ENCODE results near the gene HMCN1. TPM values are rescaled to one million over a fixed set of nuclear protein-coding genes. Genes with fewer than 3 reads are reported as not detected.

Gene HMCN1
- total and polyA plus RNA-seq, 9 donors: 7.9 to 22.6 (median 11.2) TPM

GRCh38 chr1:185843297-185843869, 109.2 kb downstream of the HMCN1 start:
- DNase-seq: peak; percentile 12
- Histone ChIP-seq H3K4me1 (ENCODE audit: control insufficient read depth, insufficient read depth, low read length) (no peaks in the 10 kb centered on the region), H3K27me3 (ENCODE audit: control insufficient read depth, insufficient read depth, low read length) (no peaks in the 10 kb centered on the region), H3K9me3 (replicated peaks; ENCODE audit: control insufficient read depth, low read depth, low read length) (no peaks in the 10 kb centered on the region), H3K27ac (ENCODE audit: low read length) (no peak overlapping the region), H3K36me3 (ENCODE audit: control insufficient read depth, insufficient read depth, low read length) (no peaks in the 10 kb centered on the region), H3K4me3 (ENCODE audit: low read length) (no peak overlapping the region)
- WGBS (ENCODE audit: insufficient coverage): 60% methylated on average over 3 of the region's 3 CpGs

GRCh38 chr1:185843986-185844385, 109.8 kb downstream of the HMCN1 start:
- H3K9me3 ChIP-seq (replicated peaks; ENCODE audit: control insufficient read depth, low read depth, low read length): no peaks in the 10 kb centered on the region
- no CpG with 5 or more reads among the region's 1 CpG for WGBS (ENCODE audit: insufficient coverage)
- DNase-seq: peak; percentile 62

GRCh38 chr1:185846672-185847444, 112.7 kb downstream of the HMCN1 start:
- no peak for DNase-seq
- no peak overlapping the region for H3K27ac ChIP-seq (ENCODE audit: low read length)
- no peaks in the 10 kb centered on the region for H3K27me3 ChIP-seq (ENCODE audit: control insufficient read depth, insufficient read depth, low read length)
- H3K36me3 ChIP-seq (ENCODE audit: control insufficient read depth, insufficient read depth, low read length): no peaks in the 10 kb centered on the region
- H3K4me3 ChIP-seq (ENCODE audit: low read length): no peak overlapping the region
- H3K4me1 ChIP-seq (ENCODE audit: control insufficient read depth, insufficient read depth, low read length): no peaks in the 10 kb centered on the region
- H3K9me3 ChIP-seq (replicated peaks; ENCODE audit: control insufficient read depth, low read depth, low read length): no peaks in the 10 kb centered on the region
- WGBS (ENCODE audit: insufficient coverage): 88% methylated on average over 3 of the region's 4 CpGs

More at GRCh38 chr1:185843986-185844385, 109.8 kb downstream of the HMCN1 start:
- H3K36me3 ChIP-seq (ENCODE audit: control insufficient read depth, insufficient read depth, low read length): no peaks in the 10 kb centered on the region
- no peak overlapping the region for H3K27ac ChIP-seq (ENCODE audit: low read length)
- H3K4me1 ChIP-seq (ENCODE audit: control insufficient read depth, insufficient read depth, low read length): no peaks in the 10 kb centered on the region
- H3K4me3 ChIP-seq (ENCODE audit: low read length): no peak overlapping the region
- H3K27me3 ChIP-seq (ENCODE audit: control insufficient read depth, insufficient read depth, low read length): no peaks in the 10 kb centered on the region

GRCh38 chr1:185849014-185849413, 114.8 kb downstream of the HMCN1 start:
- no peak overlapping the region for H3K4me3 ChIP-seq (ENCODE audit: low read length)
- H3K27ac ChIP-seq (ENCODE audit: low read length): no peak overlapping the region
- no peaks in the 10 kb centered on the region for H3K36me3 ChIP-seq (ENCODE audit: control insufficient read depth, insufficient read depth, low read length)
- no peaks in the 10 kb centered on the region for H3K27me3 ChIP-seq (ENCODE audit: control insufficient read depth, insufficient read depth, low read length)
- DNase-seq: no peak
- H3K9me3 ChIP-seq (replicated peaks; ENCODE audit: control insufficient read depth, low read depth, low read length): no peaks in the 10 kb centered on the region
- WGBS (ENCODE audit: insufficient coverage): 67% methylated on average over 1 of the region's 1 CpG
- no peaks in the 10 kb centered on the region for H3K4me1 ChIP-seq (ENCODE audit: control insufficient read depth, insufficient read depth, low read length)

DNA sequence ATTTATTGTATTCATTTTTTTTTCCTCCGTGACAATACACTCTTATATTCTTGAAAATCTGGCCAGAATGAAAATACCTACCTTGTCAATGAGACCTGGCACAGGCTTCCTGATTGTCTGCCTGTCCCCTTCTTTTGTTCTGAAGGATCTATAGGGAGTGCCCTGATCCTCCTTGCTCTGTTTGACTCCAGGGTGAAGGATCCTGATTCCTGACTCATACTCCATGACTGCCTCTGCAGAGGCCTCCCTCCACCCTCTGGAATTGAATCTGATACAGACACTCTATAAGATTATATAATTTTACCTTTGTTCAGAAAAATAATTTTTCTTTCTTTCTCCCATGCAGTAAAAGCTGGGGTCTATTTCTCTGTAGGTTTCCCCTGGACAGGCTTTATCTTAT, 116.2 kb downstream of the HMCN1 start:
- Histone ChIP-seq H3K27ac (ENCODE audit: low read length) (no peak overlapping the region), H3K9me3 (replicated peaks; ENCODE audit: control insufficient read depth, low read depth, low read length) (no peaks in the 10 kb centered on the region), H3K4me1 (ENCODE audit: control insufficient read depth, insufficient read depth, low read length) (no peaks in the 10 kb centered on the region), H3K36me3 (ENCODE audit: control insufficient read depth, insufficient read depth, low read length) (no peaks in the 10 kb centered on the region), H3K4me3 (ENCODE audit: low read length) (no peak overlapping the region), H3K27me3 (ENCODE audit: control insufficient read depth, insufficient read depth, low read length) (no peaks in the 10 kb centered on the region)
- no CpG with 5 or more reads among the region's 1 CpG for WGBS (ENCODE audit: insufficient coverage)
- no peak for DNase-seq

DNA sequence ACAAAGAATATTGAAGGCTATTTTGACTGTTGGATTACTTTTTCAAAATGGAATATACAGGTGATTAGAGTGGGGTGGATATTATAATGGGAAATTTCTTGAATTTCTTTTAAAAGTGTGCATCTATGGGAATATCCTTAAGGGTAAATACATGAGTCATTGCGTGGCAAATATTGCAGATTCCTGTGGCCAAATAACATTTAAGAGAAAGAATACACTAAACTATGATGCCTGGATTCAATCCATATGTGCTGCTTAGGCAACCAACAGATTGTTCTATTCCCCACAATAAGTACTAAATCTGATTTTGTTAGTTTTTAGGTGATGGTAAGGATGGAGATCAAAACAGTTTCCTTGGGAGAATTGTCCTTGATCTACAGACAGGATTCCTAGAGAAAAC, 119.5 kb downstream of the HMCN1 start:
- WGBS (ENCODE audit: insufficient coverage): no CpG with 5 or more reads among the region's 1 CpG
- Histone ChIP-seq H3K4me3 (ENCODE audit: low read length) (no peak overlapping the region), H3K36me3 (ENCODE audit: control insufficient read depth, insufficient read depth, low read length) (no peaks in the 10 kb centered on the region)

GRCh38 chr1:185856482-185856881, 122.3 kb downstream of the HMCN1 start:
- Histone ChIP-seq H3K27ac (ENCODE audit: low read length) (no peak overlapping the region), H3K4me1 (ENCODE audit: control insufficient read depth, insufficient read depth, low read length) (no peaks in the 10 kb centered on the region), H3K27me3 (ENCODE audit: control insufficient read depth, insufficient read depth, low read length) (no peaks in the 10 kb centered on the region), H3K9me3 (replicated peaks; ENCODE audit: control insufficient read depth, low read depth, low read length) (no peaks in the 10 kb centered on the region), H3K36me3 (ENCODE audit: control insufficient read depth, insufficient read depth, low read length) (no peaks in the 10 kb centered on the region), H3K4me3 (ENCODE audit: low read length) (no peak overlapping the region)
- WGBS (ENCODE audit: insufficient coverage): no CpG with 5 or more reads among the region's 3 CpGs
- no peak for DNase-seq

More for the DNA sequence above, 119.5 kb downstream of the HMCN1 start:
- Histone ChIP-seq H3K4me1 (ENCODE audit: control insufficient read depth, insufficient read depth, low read length) (no peaks in the 10 kb centered on the region), H3K9me3 (replicated peaks; ENCODE audit: control insufficient read depth, low read depth, low read length) (no peaks in the 10 kb centered on the region), H3K27ac (ENCODE audit: low read length) (no peak overlapping the region), H3K27me3 (ENCODE audit: control insufficient read depth, insufficient read depth, low read length) (no peaks in the 10 kb centered on the region)
- DNase-seq: peak; percentile 11

- Histone ChIP-seq H3K4me3 (ENCODE audit: low read length) (no peak overlapping the region), H3K27me3 (ENCODE audit: control insufficient read depth, insufficient read depth, low read length) (no peaks in the 10 kb centered on the region), H3K4me1 (ENCODE audit: control insufficient read depth, insufficient read depth, low read length) (no peaks in the 10 kb centered on the region), H3K36me3 (ENCODE audit: control insufficient read depth, insufficient read depth, low read length) (no peaks in the 10 kb centered on the region), H3K9me3 (replicated peaks; ENCODE audit: control insufficient read depth, low read depth, low read length) (no peaks in the 10 kb centered on the region), H3K27ac (ENCODE audit: low read length) (no peak overlapping the region)
- no CpG with 5 or more reads among the region's 2 CpGs for WGBS (ENCODE audit: insufficient coverage)
- DNase-seq: no peak
Observed at GRCh38 chr1:185857442-185857841, 123.3 kb downstream of the HMCN1 start.

DNA sequence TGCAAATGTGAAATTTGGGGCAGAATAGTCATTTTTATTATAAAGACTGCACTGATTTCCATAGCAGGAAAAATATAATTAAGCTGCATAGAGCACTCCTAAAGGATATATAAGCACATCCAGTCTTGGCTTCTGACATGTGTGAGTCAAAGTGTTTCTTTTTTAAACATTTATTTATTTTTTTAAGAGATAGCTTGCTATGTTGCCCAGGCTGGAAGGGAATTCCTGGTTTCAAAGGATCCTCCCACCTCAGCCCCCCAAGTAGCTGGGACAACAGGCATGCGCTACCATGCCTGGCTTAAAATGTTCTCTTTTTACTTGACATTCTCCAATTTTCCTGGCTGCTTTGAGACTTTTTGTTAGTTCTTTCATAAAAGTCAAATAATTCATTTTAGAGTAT, 126.1 kb downstream of the HMCN1 start:
- H3K4me1 ChIP-seq (ENCODE audit: control insufficient read depth, insufficient read depth, low read length): no peaks in the 10 kb centered on the region
- no peak overlapping the region for H3K27ac ChIP-seq (ENCODE audit: low read length)
- DNase-seq: no peak
- no peaks in the 10 kb centered on the region for H3K9me3 ChIP-seq (replicated peaks; ENCODE audit: control insufficient read depth, low read depth, low read length)
- H3K4me3 ChIP-seq (ENCODE audit: low read length): no peak overlapping the region
- H3K36me3 ChIP-seq (ENCODE audit: control insufficient read depth, insufficient read depth, low read length): no peaks in the 10 kb centered on the region
- H3K27me3 ChIP-seq (ENCODE audit: control insufficient read depth, insufficient read depth, low read length): no peaks in the 10 kb centered on the region
- no CpG with 5 or more reads among the region's 1 CpG for WGBS (ENCODE audit: insufficient coverage)

- no peaks in the 10 kb centered on the region for H3K9me3 ChIP-seq (replicated peaks; ENCODE audit: control insufficient read depth, low read depth, low read length)
Observed at GRCh38 chr1:185860859-185861258, 126.7 kb downstream of the HMCN1 start.

More at GRCh38 chr1:185860859-185861258, 126.7 kb downstream of the HMCN1 start:
- H3K4me1 ChIP-seq (ENCODE audit: control insufficient read depth, insufficient read depth, low read length): no peaks in the 10 kb centered on the region
- DNase-seq: no peak
- no peaks in the 10 kb centered on the region for H3K27me3 ChIP-seq (ENCODE audit: control insufficient read depth, insufficient read depth, low read length)
- WGBS (ENCODE audit: insufficient coverage): 60% methylated on average over 1 of the region's 1 CpG
- no peaks in the 10 kb centered on the region for H3K36me3 ChIP-seq (ENCODE audit: control insufficient read depth, insufficient read depth, low read length)
- H3K4me3 ChIP-seq (ENCODE audit: low read length): no peak overlapping the region
- no peak overlapping the region for H3K27ac ChIP-seq (ENCODE audit: low read length)

Measured in muscle of leg (tissue), 11 donors.